Measurements from ENCODE around the gene KCNJ15.
"Not testable (repeated sequence)": the region's sequence is repeated elsewhere in the genome, so short reads cannot be mapped to it uniquely, and the experiment has no call there.

KCNJ15 gene

DNA sequence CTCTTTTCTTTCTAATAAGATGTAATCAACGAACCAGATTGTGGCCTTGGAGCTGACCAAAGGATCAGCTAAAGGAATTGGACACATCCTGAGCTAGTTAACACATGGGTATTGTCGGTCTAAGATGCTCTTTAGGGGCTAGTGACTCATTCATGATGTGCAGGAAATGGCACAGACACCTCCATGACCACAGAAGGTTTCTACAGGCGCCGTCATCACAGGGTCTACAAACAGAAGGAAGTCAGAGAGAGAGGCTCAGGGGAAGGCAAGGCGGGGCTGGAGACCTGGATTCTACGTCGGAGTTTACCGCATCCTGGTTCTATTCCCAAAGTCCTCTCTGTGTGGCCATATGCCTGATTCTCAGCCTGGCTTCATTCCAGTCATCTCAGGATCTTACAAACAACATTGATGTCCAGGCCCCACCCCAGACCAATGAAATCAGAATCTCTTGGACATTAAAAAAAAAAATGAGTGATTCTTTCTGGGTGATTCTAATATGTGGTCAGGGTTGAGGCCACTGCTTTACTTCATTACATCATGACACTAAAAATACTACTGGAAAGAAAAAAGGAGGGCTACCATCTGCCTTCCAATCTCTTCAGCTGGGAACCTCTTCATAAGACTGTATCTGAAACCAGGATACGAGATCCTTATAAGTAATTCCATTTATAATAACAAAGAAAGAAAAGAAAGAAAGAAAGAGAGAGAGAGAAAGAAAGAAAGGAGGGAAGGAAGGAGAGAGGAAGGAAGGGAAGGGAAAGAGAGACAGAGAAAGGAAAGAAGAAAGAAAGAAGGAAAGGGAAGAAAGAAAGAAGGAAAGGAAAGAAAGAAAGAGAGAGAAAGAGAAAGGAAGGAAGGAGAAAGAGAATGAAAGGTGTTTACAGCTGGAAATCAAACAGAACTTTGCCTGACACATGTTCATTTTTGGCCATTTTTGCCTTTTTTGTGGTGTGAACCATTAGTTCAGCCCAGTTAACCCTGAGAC is 11.6 kb upstream of the KCNJ15 start:
- peak; percentile 97 for DNase-seq (ENCODE audit: low read depth)

- no peak for DNase-seq (ENCODE audit: low read depth)
These were observed 10.3 kb upstream of the KCNJ15 start for GRCh38 chr21:38246511-38246910.

- DNase-seq (ENCODE audit: low read depth): not testable (repeated sequence)
These were observed 9.7 kb upstream of the KCNJ15 start for GRCh38 chr21:38247054-38247453.

GRCh38 chr21:38247738-38248510 is 8.9 kb upstream of the KCNJ15 start:
- DNase-seq (ENCODE audit: low read depth): no peak

GRCh38 chr21:38249256-38249655 is 7.5 kb upstream of the KCNJ15 start:
- DNase-seq (ENCODE audit: low read depth): no peak

DNA sequence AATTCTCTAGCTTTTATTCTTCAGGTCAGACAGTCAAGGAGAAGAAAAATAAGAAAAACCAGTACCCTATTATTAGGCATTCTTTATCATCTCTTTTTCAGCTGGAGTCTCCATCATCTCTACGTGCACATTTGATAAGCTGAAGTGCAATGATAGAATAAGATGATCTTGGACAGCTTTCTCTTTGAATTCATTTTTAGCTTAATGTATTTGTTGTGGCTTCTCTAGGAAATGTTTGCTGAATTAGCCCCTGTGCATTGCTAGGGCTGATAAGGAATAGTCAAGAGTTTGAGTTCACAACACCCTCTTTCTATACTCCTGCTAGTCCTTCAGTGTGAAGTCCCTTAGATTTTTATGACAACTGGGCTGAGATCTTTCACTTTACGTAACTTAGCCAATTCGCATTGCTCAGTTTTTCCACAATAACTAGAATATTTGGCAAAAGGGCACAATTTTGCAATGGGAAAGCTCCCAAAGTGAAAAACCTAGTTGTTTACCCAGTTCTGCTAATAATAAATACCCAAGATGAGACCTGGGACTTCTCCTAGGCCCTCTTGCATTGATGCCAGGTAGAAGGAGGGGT is 7.0 kb upstream of the KCNJ15 start:
- no peak for DNase-seq (ENCODE audit: low read depth)

- DNase-seq (ENCODE audit: low read depth): no peak
These were observed 5.8 kb upstream of the KCNJ15 start for GRCh38 chr21:38250991-38251418.

- DNase-seq (ENCODE audit: low read depth): no peak
These were observed 1.8 kb upstream of the KCNJ15 start for GRCh38 chr21:38254970-38255369.

- no peak for DNase-seq (ENCODE audit: low read depth)
These were observed 1.1 kb upstream of the KCNJ15 start for GRCh38 chr21:38255571-38256117.

GRCh38 chr21:38257667-38258066 is 876 bp downstream of the KCNJ15 start:
- no peak for DNase-seq (ENCODE audit: low read depth)

- DNase-seq (ENCODE audit: low read depth): peak; percentile 91
These were observed 2.0 kb downstream of the KCNJ15 start for GRCh38 chr21:38258521-38259485.

GRCh38 chr21:38259665-38260064 is 2.9 kb downstream of the KCNJ15 start:
- no peak for DNase-seq (ENCODE audit: low read depth)

DNA sequence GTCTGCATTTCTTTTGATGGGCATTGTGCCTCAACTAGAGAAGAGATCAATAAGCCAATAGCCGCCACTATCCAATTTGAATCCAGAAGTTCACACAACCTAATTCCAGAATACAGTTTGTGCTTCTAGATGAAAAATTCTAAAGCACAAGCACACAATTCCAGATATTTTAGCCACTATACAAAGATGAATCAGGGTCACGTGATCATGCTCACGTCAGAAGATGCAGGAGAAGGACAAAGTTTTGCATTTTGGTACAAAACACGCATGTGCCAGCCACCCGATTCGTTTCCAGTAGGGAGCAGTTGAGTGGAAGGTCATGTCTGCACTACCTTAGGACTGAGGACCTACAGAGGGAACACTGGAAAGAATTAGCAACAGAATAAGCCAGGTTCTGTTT is 3.6 kb downstream of the KCNJ15 start:
- no peak for DNase-seq (ENCODE audit: low read depth)

DNA sequence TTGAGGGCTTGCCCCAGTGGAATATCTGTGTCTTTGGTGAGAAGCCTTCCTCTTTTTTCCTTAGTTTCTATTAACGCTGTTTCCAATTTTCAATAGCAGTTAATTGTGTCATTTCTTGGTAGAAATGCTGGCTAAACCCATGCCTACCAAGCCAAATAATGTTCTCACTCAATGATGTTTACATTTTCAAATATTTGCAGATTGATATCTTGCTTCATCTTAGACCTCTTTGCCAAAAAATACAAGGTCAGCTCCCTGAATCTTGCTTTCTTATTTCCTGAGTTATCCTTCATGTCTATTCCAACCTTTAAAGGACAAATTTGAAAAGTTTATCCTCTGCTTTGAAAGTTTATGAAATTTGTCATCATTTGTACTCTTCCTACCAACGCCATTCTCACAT is 5.1 kb downstream of the KCNJ15 start:
- DNase-seq (ENCODE audit: low read depth): peak; percentile 62

- peak; percentile 99 for DNase-seq (ENCODE audit: low read depth)
These were observed 6.7 kb downstream of the KCNJ15 start for GRCh38 chr21:38263493-38263892.

GRCh38 chr21:38264571-38264970 is 7.8 kb downstream of the KCNJ15 start:
- DNase-seq (ENCODE audit: low read depth): no peak

DNA sequence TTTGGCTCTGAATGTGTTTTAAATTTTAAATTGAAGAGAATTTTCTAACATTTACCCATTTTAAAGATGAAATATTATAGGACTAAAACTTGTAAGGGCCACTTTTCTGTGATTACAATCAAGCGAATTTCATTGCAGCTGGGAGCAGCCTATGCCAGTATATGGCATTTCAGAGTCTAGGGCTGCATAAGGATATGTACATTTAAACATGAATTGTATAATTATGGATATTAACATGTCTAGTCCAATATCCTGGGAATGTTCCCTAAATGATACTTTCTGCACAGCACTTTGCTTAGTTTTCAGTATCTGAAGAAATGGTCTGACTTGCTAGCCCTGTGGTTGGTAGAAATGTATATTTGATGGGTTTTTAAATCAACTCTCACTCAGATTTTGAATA is 8.4 kb downstream of the KCNJ15 start:
- DNase-seq (ENCODE audit: low read depth): no peak

- DNase-seq (ENCODE audit: low read depth): peak; percentile 74
These were observed 9.9 kb downstream of the KCNJ15 start for GRCh38 chr21:38266732-38267131.

DNA sequence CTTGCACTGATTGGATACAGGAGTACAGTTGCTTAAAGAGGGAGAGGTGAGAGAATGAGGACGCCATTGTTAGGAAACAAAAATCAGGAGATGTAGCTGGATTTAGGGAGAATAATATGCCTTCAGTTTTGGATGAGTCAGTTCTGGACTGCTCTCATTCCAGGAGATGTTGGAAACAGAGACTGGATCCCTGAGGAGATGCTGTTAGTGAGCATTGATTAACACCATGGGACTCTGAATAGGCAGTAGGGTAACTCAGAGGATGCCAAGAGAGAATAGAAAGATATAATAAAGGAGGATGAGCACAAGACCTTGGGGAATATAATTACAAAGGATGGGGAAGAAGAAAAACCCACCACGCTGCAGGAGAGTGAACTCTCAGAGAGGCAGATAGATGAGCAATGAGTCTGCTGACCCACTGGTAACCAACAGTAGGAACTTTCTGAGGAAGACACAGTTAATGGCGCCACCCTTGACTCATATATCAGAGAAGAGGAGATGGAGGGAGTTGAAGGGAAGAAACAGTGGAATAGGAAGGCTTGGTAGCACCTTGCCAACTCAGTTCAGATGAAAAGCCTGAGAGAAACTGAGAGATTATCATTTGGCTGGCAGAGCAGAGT is 10.5 kb downstream of the KCNJ15 start:
- DNase-seq (ENCODE audit: low read depth): peak; percentile 80

DNA sequence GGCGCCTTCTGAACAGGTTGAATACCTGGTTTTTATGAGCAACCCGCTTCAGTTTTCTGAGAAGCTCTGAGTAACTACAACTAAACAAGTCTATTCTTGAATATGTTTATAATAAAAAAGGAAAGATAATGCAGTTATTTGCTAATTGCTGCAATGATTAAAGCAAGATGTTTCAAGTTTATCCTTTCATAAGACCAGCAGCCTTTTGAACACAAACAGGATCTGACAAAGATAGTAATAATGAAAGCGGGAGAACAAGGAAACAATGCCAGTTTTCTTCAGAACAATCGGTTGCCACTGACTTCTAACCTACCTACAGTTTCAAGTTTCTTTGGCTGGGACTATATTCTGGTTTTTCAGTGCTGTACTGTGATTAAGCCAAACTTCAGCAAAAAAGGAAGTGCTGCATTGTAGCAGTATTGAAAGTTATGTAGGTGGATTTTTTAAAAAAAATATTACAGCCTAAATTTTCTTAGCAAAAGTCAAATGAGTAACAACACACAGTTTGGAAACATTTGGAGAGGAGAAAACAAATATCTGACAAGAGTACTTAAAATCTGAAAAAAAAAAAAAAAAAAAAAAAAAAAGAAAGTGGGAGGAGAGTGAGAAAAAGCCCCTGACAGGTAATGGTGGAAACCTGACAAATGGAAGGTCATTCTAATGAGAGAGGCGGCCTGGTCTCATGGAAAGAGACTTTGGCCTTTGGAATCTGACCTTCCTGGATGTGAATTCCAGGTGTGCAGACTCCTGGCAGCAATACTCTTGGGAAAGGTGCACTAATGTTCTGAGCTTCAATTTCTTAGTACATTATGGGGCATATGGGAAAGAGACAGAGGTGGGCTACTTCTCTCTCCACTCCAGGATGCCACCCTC is 11.4 kb downstream of the KCNJ15 start:
- no peak for DNase-seq (ENCODE audit: low read depth)

Data from stromal cell of bone marrow (primary cell).